Testis (tissue), 3 donors: Measurements from ENCODE around the gene ZNF678. TPM values are rescaled to one million over a fixed set of nuclear protein-coding genes. Genes with fewer than 3 reads are reported as not detected.

Experiments
- DNase-seq: peaks from one replicate; pipeline ENCODE4 v3.0.0-alpha.2; 2019
- H3K27ac ChIP-seq, 2 donors: fragments of 200-600 bp; sonication (generic); one replicate each; pipeline ENCODE4 v1.5.1; 2019
- H3K27me3 ChIP-seq: fragments of 200-600 bp; sonication (generic); one replicate; pipeline ENCODE4 v1.5.1; 2019
- H3K36me3 ChIP-seq: fragments of 200-600 bp; sonication (generic); one replicate; pipeline ENCODE4 v1.5.1; 2017; ENCODE audit warnings: low read depth; ENCODE audit errors: missing control alignments
- H3K4me1 ChIP-seq: fragments of 200-600 bp; sonication (generic); one replicate; pipeline ENCODE4 v1.5.1; 2019
- H3K4me3 ChIP-seq, 2 donors: fragments of 200-600 bp; sonication (generic); one replicate each; pipeline ENCODE4 v1.5.1; 2017 to 2019
- H3K9me3 ChIP-seq: fragments of 200-600 bp; sonication (generic); one replicate; pipeline ENCODE4 v1.5.1; 2017
- CTCF ChIP-seq, 3 experiments: fragments of 450-650 bp in 2 of 3; fragments of 200-600 bp in 1 of 3; sonication (generic) in 1 of 3; IDR thresholded peaks; one replicate each; pipeline ENCODE4 v1.5.1; 2016 to 2019; ENCODE audit warnings: antibody characterized with exemption in 3 of 3, mild to moderate bottlenecking in 2 of 3, moderate library complexity in 1 of 3
- POLR2A ChIP-seq: fragments of 450-650 bp; IDR thresholded peaks from one replicate; pipeline ENCODE4 v1.6.1; 2017; ENCODE audit warnings: antibody characterized with exemption, mild to moderate bottlenecking, moderate library complexity
- WGBS, 2 donors: methylation state at CpG; one replicate each; pipeline ENCODE4 v1.1.5; 2018; 5-methylcytosine and 5-hydroxymethylcytosine counted together
- intact Hi-C: fragments of 100-400 bp; cut with DNase I; formaldehyde crosslinking; loops from one replicate; pipeline ENCODE4 v1.15.1; 2023; ENCODE audit warnings: low total_unique reads
- polyA plus RNA-seq: library from polyadenylated mRNA; stranded (reverse); fragments of 350-450 nt; fragmentation: Illumina TruSeq; extraction: RNeasy Lipid Tissue Mini Kit (QIAGEN cat#74804); gene quantifications from one replicate; pipeline ENCODE4 v1.2.3, GENCODE V29; 2014; ENCODE audit warnings: low read depth, low replicate concordance; ENCODE audit not compliant: insufficient read depth
- total RNA-seq, 2 donors: library from RNA; depleted of rRNA; stranded (reverse); fragments of >200 nt; gene quantifications; one replicate each; pipeline ENCODE4 v1.2.3, GENCODE V29; 2016

ZNF678 gene
- total and polyA plus RNA-seq, 3 donors from 2014 or later = 3.2 to 18.6 (median 12.8) TPM

- 84 to 90% methylated on average over 5 of the region's 5 CpGs for WGBS, 2 donors
- Histone ChIP-seq H3K27ac (no peak overlapping the region), H3K9me3 (no peaks in the 10 kb centered on the region), H3K36me3 (no peaks in the 10 kb centered on the region), H3K4me1 (peaks cover 30% of the 10 kb centered on the region), H3K4me3 (no peak overlapping the region), H3K27me3 (no peaks in the 10 kb centered on the region)
- TF ChIP-seq CTCF (IDR thresholded peaks at IDR 0.05) = no peak
- TF ChIP-seq POLR2A = no peak
- intact Hi-C loops = no loop called here
- no peak for DNase-seq
Measured at GRCh38 chr1:227545361-227545760, 18.0 kb upstream of the ZNF678 start.

- no peak for TF ChIP-seq POLR2A
- no peak for TF ChIP-seq CTCF (IDR thresholded peaks at IDR 0.05)
- Histone ChIP-seq H3K9me3 (no peaks in the 10 kb centered on the region), H3K27ac (no peak overlapping the region), H3K4me1 (peaks cover 30% of the 10 kb centered on the region), H3K27me3 (no peaks in the 10 kb centered on the region), H3K4me3 (no peak overlapping the region), H3K36me3 (no peaks in the 10 kb centered on the region)
- DNase-seq = no peak
- 56 to 67% methylated on average over 1 to 5 of the region's 5 CpGs for WGBS, 2 donors
- intact Hi-C loops = no loop called here
Measured at GRCh38 chr1:227546059-227546458, 17.3 kb upstream of the ZNF678 start.

- no peaks in the 10 kb centered on the region for H3K36me3 ChIP-seq
- no peak for TF ChIP-seq POLR2A
- no peak for TF ChIP-seq CTCF (IDR thresholded peaks at IDR 0.05)
- H3K9me3 ChIP-seq = no peaks in the 10 kb centered on the region
- intact Hi-C loops = no loop called here
- no peak for DNase-seq
- peaks cover 26% of the 10 kb centered on the region for H3K4me1 ChIP-seq
- H3K27ac ChIP-seq = no peak overlapping the region
- WGBS, 2 donors = 96 to 100% methylated on average over 6 to 8 of the region's 8 CpGs
- no peak overlapping the region for H3K4me3 ChIP-seq
- no peaks in the 10 kb centered on the region for H3K27me3 ChIP-seq
Measured at GRCh38 chr1:227546598-227547309, 16.6 kb upstream of the ZNF678 start.

GRCh38 chr1:227547310-227548118 is 15.8 kb upstream of the ZNF678 start:
- no peak for TF ChIP-seq POLR2A
- no peak for TF ChIP-seq CTCF (IDR thresholded peaks at IDR 0.05)
- no peaks in the 10 kb centered on the region for H3K27me3 ChIP-seq
- no peak overlapping the region for H3K4me3 ChIP-seq
- H3K4me1 ChIP-seq = peaks cover 26% of the 10 kb centered on the region
- H3K27ac ChIP-seq = no peak overlapping the region
- H3K36me3 ChIP-seq = no peaks in the 10 kb centered on the region
- no peak for DNase-seq
- intact Hi-C loops = no loop called here
- 90 to 95% methylated on average over 5 to 7 of the region's 8 CpGs for WGBS, 2 donors
- H3K9me3 ChIP-seq = no peaks in the 10 kb centered on the region
